ENCODE data around the gene MPST. TPM values are rescaled to one million over a fixed set of nuclear protein-coding genes. Genes with fewer than 3 reads are reported as not detected.

Gene MPST
- polyA plus RNA-seq, 1 donor (not counting 4 experiments of a cell fraction or from before 2014, with no cell fraction given): 23.5 TPM

- DNase-seq (ENCODE audit: low read depth, low spot score) (no peak), FAIRE-seq (no peak)
- Histone ChIP-seq H3K9me1 (ENCODE audit: control insufficient read depth, extremely low read depth, insufficient read depth, low read length) (no peaks in the 10 kb centered on the region), H3K27me3 (ENCODE audit: control insufficient read depth, extremely low read depth, insufficient read depth, low read length) (no peaks in the 10 kb centered on the region), H3K4me1 (ENCODE audit: control insufficient read depth, extremely low read depth, insufficient read depth, low read length) (no peaks in the 10 kb centered on the region), H3K36me3 (ENCODE audit: control insufficient read depth in 2 of 2, extremely low read depth in 1 of 2, insufficient read depth in 2 of 2, low read length in 2 of 2) (peaks cover 0 to 2% of the 10 kb centered on the region in 2 experiments), H3K79me2 (ENCODE audit: control insufficient read depth, insufficient read depth, low read length) (no peaks in the 10 kb centered on the region), H3K9ac (ENCODE audit: control insufficient read depth, extremely low read depth, insufficient read depth, low read length) (no peak overlapping the region), H2AFZ (ENCODE audit: control insufficient read depth, low read length) (no peak overlapping the region), H3K9me3 (ENCODE audit: control insufficient read depth, low read depth, low read length) (no peaks in the 10 kb centered on the region), H3K27ac (ENCODE audit: control insufficient read depth, insufficient read depth, low read length) (no peak overlapping the region), H3K4me3 (ENCODE audit: control insufficient read depth in 2 of 3, extremely low read depth in 1 of 3, insufficient read depth in 2 of 3, low read depth in 1 of 3, low read length in 3 of 3) (no peak overlapping the region), H3K4me2 (ENCODE audit: control insufficient read depth, extremely low read depth, insufficient read depth, low read depth, low read length) (no peak overlapping the region), H4K20me1 (ENCODE audit: control insufficient read depth, extremely low read depth, insufficient read depth, low read length) (no peaks in the 10 kb centered on the region)
- TF ChIP-seq, protein P1, sequence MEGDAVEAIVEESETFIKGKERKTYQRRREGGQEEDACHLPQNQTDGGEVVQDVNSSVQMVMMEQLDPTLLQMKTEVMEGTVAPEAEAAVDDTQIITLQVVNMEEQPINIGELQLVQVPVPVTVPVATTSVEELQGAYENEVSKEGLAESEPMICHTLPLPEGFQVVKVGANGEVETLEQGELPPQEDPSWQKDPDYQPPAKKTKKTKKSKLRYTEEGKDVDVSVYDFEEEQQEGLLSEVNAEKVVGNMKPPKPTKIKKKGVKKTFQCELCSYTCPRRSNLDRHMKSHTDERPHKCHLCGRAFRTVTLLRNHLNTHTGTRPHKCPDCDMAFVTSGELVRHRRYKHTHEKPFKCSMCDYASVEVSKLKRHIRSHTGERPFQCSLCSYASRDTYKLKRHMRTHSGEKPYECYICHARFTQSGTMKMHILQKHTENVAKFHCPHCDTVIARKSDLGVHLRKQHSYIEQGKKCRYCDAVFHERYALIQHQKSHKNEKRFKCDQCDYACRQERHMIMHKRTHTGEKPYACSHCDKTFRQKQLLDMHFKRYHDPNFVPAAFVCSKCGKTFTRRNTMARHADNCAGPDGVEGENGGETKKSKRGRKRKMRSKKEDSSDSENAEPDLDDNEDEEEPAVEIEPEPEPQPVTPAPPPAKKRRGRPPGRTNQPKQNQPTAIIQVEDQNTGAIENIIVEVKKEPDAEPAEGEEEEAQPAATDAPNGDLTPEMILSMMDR (optimal IDR thresholded peaks at IDR 0.05 in 1 of 3, IDR thresholded peaks at IDR 0.05 in 1 of 3, conservative IDR thresholded peaks at IDR 0.05 in 1 of 3; ENCODE audit: extremely low read depth in 1 of 3, insufficient read depth in 2 of 3, low read length in 3 of 3): no peak
- TF ChIP-seq EZH2 (IDR thresholded peaks at IDR 0.05; ENCODE audit: low read length): no peak
- dilution Hi-C loops (cut with MboI; ENCODE audit: extremely low pct_ligation_motif_present, low sequenced_read_pairs): no loop called here
These were observed 44.2 kb downstream of the MPST start for GRCh38 chr22:37063431-37064420.

DNA sequence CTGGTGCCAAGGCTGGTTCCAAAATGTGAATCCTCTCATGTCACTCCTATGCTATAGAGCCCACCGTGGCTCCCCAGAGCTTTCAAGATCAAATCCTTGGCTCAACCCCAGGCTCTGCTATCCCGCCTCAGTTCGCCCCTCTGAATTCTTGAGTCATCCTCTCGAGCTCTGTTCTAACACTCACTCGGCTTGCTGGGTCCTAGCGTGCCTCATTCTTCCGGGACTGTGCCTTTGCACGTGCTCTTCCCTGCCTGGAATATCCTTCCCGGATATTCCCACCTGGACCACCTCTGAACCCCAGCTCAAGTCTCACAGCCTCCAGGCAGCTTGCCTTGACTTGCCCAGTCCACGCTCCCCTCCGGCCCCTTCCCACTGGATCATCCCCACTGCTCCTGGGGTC is 45.0 kb downstream of the MPST start:
- DNase-seq (ENCODE audit: low read depth, low spot score): no peak
- Histone ChIP-seq H3K4me2 (ENCODE audit: control insufficient read depth, extremely low read depth, insufficient read depth, low read depth, low read length) (no peak overlapping the region), H4K20me1 (ENCODE audit: control insufficient read depth, extremely low read depth, insufficient read depth, low read length) (no peaks in the 10 kb centered on the region), H3K9me1 (ENCODE audit: control insufficient read depth, extremely low read depth, insufficient read depth, low read length) (no peaks in the 10 kb centered on the region), H3K9me3 (ENCODE audit: control insufficient read depth, low read depth, low read length) (no peaks in the 10 kb centered on the region), H3K36me3 (ENCODE audit: control insufficient read depth in 2 of 2, extremely low read depth in 1 of 2, insufficient read depth in 2 of 2, low read length in 2 of 2) (no peaks in the 10 kb centered on the region), H2AFZ (ENCODE audit: control insufficient read depth, low read length) (no peak overlapping the region), H3K9ac (ENCODE audit: control insufficient read depth, extremely low read depth, insufficient read depth, low read length) (no peak overlapping the region), H3K27ac (ENCODE audit: control insufficient read depth, insufficient read depth, low read length) (no peak overlapping the region), H3K4me1 (ENCODE audit: control insufficient read depth, extremely low read depth, insufficient read depth, low read length) (no peaks in the 10 kb centered on the region), H3K4me3 (ENCODE audit: control insufficient read depth in 2 of 3, extremely low read depth in 1 of 3, insufficient read depth in 2 of 3, low read depth in 1 of 3, low read length in 3 of 3) (no peak overlapping the region), H3K79me2 (ENCODE audit: control insufficient read depth, insufficient read depth, low read length) (no peaks in the 10 kb centered on the region), H3K27me3 (ENCODE audit: control insufficient read depth, extremely low read depth, insufficient read depth, low read length) (peaks cover 4% of the 10 kb centered on the region)
- dilution Hi-C loops (cut with MboI; ENCODE audit: extremely low pct_ligation_motif_present, low sequenced_read_pairs): no loop called here
- TF ChIP-seq, protein P1 (optimal IDR thresholded peaks at IDR 0.05 in 1 of 3, IDR thresholded peaks at IDR 0.05 in 1 of 3, conservative IDR thresholded peaks at IDR 0.05 in 1 of 3; ENCODE audit: extremely low read depth in 1 of 3, insufficient read depth in 2 of 3, low read length in 3 of 3): no peak
- no peak for TF ChIP-seq EZH2 (IDR thresholded peaks at IDR 0.05; ENCODE audit: low read length)
- no peak for FAIRE-seq

Measured in keratinocyte (primary cell).